ENCODE data around the gene CLIC5.

DNA sequence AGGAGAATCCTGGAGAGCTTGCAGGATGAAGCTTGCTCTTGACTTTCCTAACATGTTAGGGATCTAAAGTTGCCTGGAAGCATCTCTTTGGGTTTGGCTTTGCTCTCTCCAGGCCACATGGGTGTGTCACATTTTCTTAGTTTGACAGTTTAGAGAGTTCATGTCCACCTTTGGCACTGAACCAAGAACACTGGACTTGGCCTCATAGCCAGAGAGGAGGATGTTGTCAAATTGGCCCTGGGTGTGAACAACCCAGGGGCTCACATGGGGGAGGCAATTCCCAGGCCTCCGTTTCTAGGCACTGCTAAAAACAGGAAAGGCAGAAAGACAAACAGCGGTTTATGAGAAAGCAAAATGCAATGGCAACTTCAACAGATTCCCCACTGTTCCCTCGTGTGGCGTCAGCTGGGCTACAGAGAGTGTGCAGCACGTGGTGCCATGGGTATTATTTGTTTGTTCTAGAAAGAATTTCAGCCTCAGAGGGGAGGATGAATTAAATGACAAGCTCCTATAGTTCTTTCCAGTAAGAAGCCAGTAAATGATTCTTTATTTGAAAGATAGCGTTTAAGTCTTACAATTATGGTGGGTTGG, 93.9 kb downstream of the CLIC5 start:
- no peak for TF ChIP-seq CTCF (conservative IDR thresholded peaks at IDR 0.05; ENCODE audit: low read length)
- TF ChIP-seq EZH2phosphoT487 (IDR thresholded peaks at IDR 0.05; ENCODE audit: borderline replicate concordance): no peak
